GM12872 (cell line): ENCODE results near the gene ASGR1.

Source experiments
- CTCF ChIP-seq: IDR thresholded peaks from 3 replicates; pipeline ENCODE4 v1.5.1; 2011; ENCODE audit warnings: low read depth, mild to moderate bottlenecking, low read length, moderate library complexity; ENCODE audit not compliant: insufficient read depth

ASGR1 gene

GRCh38 chr17:7123844-7124243 lies 55.3 kb downstream of the ASGR1 start:
- no peak for TF ChIP-seq CTCF
